Measurements from ENCODE around the gene DGKI. TPM values are rescaled to one million over a fixed set of nuclear protein-coding genes. Genes with fewer than 3 reads are reported as not detected.

DGKI gene
- total and polyA plus RNA-seq, 9 of the 15 experiments (the other 6 are each of a cell fraction or from before 2014, with no cell fraction given) = 0.11 to 0.54 (median 0.15) TPM; not detected in 5

GRCh38 chr7:137862358-137862757 is 15.6 kb upstream of the DGKI start (continued):
- no peak for TF ChIP-seq PRDM10 (IDR thresholded peaks at IDR 0.05; ENCODE audit: partially characterized antibody)
- TF ChIP-seq MLX (CRISPR knock-in tag; conservative IDR thresholded peaks at IDR 0.05) = no peak
- TF ChIP-seq TBP (optimal IDR thresholded peaks at IDR 0.05; ENCODE audit: low read depth, low read length) = no peak
- TF ChIP-seq ZNF785 (CRISPR knock-in tag; IDR thresholded peaks at IDR 0.05) = no peak
- TF ChIP-seq MAFG (tag; conservative IDR thresholded peaks at IDR 0.05) = peak; percentile 75
- TF ChIP-seq ELK1 (CRISPR knock-in tag; IDR thresholded peaks at IDR 0.05) = no peak
- TF ChIP-seq ZNF75A (CRISPR knock-in tag; IDR thresholded peaks at IDR 0.05) = no peak
- TF ChIP-seq NFE2 (IDR thresholded peaks at IDR 0.05; ENCODE audit: low read depth) = peak; percentile 56; the same call in 1 of the 2 replicates
- no peak for TF ChIP-seq ZC3H4 (CRISPR knock-in tag; IDR thresholded peaks at IDR 0.05; ENCODE audit: borderline replicate concordance)
- TF ChIP-seq KDM4B (IDR thresholded peaks at IDR 0.05; ENCODE audit: borderline replicate concordance in 2 of 2, low read depth in 1 of 2) = no peak
- TF ChIP-seq ZNF436 (CRISPR knock-in tag; IDR thresholded peaks at IDR 0.05) = no peak
- no peak for TF ChIP-seq MCM7 (IDR thresholded peaks at IDR 0.05)
- no peak for TF ChIP-seq PATZ1 (CRISPR knock-in tag; IDR thresholded peaks at IDR 0.05; ENCODE audit: borderline replicate concordance)
- no peak for TF ChIP-seq ARID3B (CRISPR knock-in tag; IDR thresholded peaks at IDR 0.05; ENCODE audit: borderline replicate concordance)
- TF ChIP-seq ZNF77 (CRISPR knock-in tag; IDR thresholded peaks at IDR 0.05) = no peak
- TF ChIP-seq HDAC3 (IDR thresholded peaks at IDR 0.05; ENCODE audit: borderline replicate concordance, partially characterized antibody) = no peak
- peak; percentile 34; the same call in 1 of the 2 replicates for TF ChIP-seq MAFF (IDR thresholded peaks at IDR 0.05; ENCODE audit: low read length)
- TF ChIP-seq MAFK (IDR thresholded peaks at IDR 0.05; ENCODE audit: low read length) = peak; percentile 52
- no peak for TF ChIP-seq MTA2 (IDR thresholded peaks at IDR 0.05; ENCODE audit: low read depth)
